Mucosa of descending colon (tissue), 3 donors: ENCODE results near the gene FOXD2. TPM values are rescaled to one million over a fixed set of nuclear protein-coding genes. Genes with fewer than 3 reads are reported as not detected.

ENCODE experiments used
- ATAC-seq: fragments of 200-7000 bp; cut with Tn5 transposase; one replicate; pipeline ENCODE4 v1.9.1; 2020; ENCODE audit warnings: mild to moderate bottlenecking, moderate library complexity
- DNase-seq, 3 donors: peaks; one replicate each; pipeline ENCODE4 v3.0.0-alpha.2; 2020
- H3K36me3 ChIP-seq: fragments of 200-600 bp; one replicate; pipeline ENCODE4 v1.8.0; 2021; ENCODE audit warnings: low read depth, mild to moderate bottlenecking
- H3K4me1 ChIP-seq: fragments of 200-600 bp; one replicate; pipeline ENCODE4 v1.8.0; 2021; ENCODE audit warnings: low read depth, mild to moderate bottlenecking
- H3K4me3 ChIP-seq: fragments of 200-600 bp; one replicate; pipeline ENCODE4 v1.8.0; 2021; ENCODE audit warnings: mild to moderate bottlenecking
- H3K9me3 ChIP-seq: fragments of 200-600 bp; one replicate; pipeline ENCODE4 v1.8.0; 2021; ENCODE audit warnings: mild to moderate bottlenecking
- CTCF ChIP-seq: fragments of 200-600 bp; IDR thresholded peaks from one replicate; pipeline ENCODE4 v1.8.0; 2022; ENCODE audit warnings: antibody characterized with exemption, mild to moderate bottlenecking
- intact Hi-C, 2 donors: fragments of 100-400 bp; cut with DNase I in 1 of 2; cut with micrococcal nuclease in 1 of 2; formaldehyde crosslinking; loops; one replicate each; pipeline versions ENCODE4 v1.11.0 to v1.11.1; 2022; cut with DNase I, micrococcal nuclease
- total RNA-seq, 3 donors: library from RNA; stranded (reverse); fragmentation: NEBNext Ultra II Directional in 2 of 3; extraction: Animal tissue kit (Norgen Biotek cat#: 25700) in 2 of 3; gene quantifications; one replicate each; pipeline versions ENCODE4 v1.2.1 to v1.2.4, GENCODE V29; 2021 to 2023
- donor health status: DM: no; HTN: no; CAD: no; lungs with moderate emphysema.
- donor health status: DM: no; HTN: no; CAD: no.
- donor health status: DM: no; HTN: yes; CAD: no.

The FOXD2 gene
- total RNA-seq, 3 donors from 2014 or later: 7.7 to 24.8 (median 17.1) TPM

- TF ChIP-seq CTCF: no peak
- H3K4me1 ChIP-seq: no peaks in the 10 kb centered on the region
- DNase-seq (peak in 1 of 3 donors; percentile 17), ATAC-seq (peak; percentile 66)
- no peak overlapping the region for H3K4me3 ChIP-seq
- H3K9me3 ChIP-seq: no peaks in the 10 kb centered on the region
- H3K36me3 ChIP-seq: no peaks in the 10 kb centered on the region
- intact Hi-C loops: no loop called here
Observed at GRCh38 chr1:47417170-47418044, 20.4 kb upstream of the FOXD2 start.

DNA sequence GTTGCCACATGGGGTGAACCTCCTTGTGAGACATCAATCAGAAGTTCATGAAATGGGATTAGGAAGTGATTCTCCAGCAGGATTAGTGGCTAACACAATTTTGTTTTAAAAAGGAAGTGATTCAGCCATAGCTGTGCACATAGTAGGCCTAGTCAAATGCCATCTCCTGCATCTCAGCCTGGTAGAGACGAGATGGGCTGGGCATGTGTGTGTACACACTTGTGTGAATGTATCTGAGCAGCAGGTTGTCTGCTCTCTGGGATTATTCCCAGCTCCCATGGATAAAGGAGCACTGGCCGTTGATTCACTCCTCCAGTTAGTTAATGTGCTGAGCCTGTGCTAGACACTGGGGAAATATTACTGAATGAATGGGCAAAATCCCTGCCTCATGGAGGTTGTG is 19.7 kb upstream of the FOXD2 start:
- H3K36me3 ChIP-seq: no peaks in the 10 kb centered on the region
- H3K9me3 ChIP-seq: no peaks in the 10 kb centered on the region
- no peak for TF ChIP-seq CTCF
- H3K4me3 ChIP-seq: no peak overlapping the region
- H3K4me1 ChIP-seq: no peaks in the 10 kb centered on the region
- ATAC-seq: no peak
- intact Hi-C loops: no loop called here
- DNase-seq: no peak

GRCh38 chr1:47418681-47419325 is 19.0 kb upstream of the FOXD2 start:
- TF ChIP-seq CTCF: no peak
- no peak overlapping the region for H3K4me3 ChIP-seq
- DNase-seq (no peak), ATAC-seq (no peak)
- H3K9me3 ChIP-seq: no peaks in the 10 kb centered on the region
- H3K36me3 ChIP-seq: no peaks in the 10 kb centered on the region
- H3K4me1 ChIP-seq: no peaks in the 10 kb centered on the region
- intact Hi-C loops: no loop called here

GRCh38 chr1:47420547-47420946 is 17.3 kb upstream of the FOXD2 start:
- H3K36me3 ChIP-seq: no peaks in the 10 kb centered on the region
- no peak for TF ChIP-seq CTCF
- ATAC-seq (no peak), DNase-seq (no peak)
- H3K9me3 ChIP-seq: no peaks in the 10 kb centered on the region
- no peaks in the 10 kb centered on the region for H3K4me1 ChIP-seq
- intact Hi-C loops: no loop called here
- no peak overlapping the region for H3K4me3 ChIP-seq

- H3K4me1 ChIP-seq: no peaks in the 10 kb centered on the region
- no peak for TF ChIP-seq CTCF
- intact Hi-C loops: no loop called here
- H3K4me3 ChIP-seq: no peak overlapping the region
- H3K36me3 ChIP-seq: no peaks in the 10 kb centered on the region
- no peaks in the 10 kb centered on the region for H3K9me3 ChIP-seq
- DNase-seq: no peak
- ATAC-seq: no peak
Observed at GRCh38 chr1:47423872-47424271, 14.0 kb upstream of the FOXD2 start.
